PC-3 (cell line): Measurements from ENCODE around the gene TMEM106A. TPM values are rescaled to one million over a fixed set of nuclear protein-coding genes. Genes with fewer than 3 reads are reported as not detected.

Source experiments
- ATAC-seq: fragments of 200-7000 bp; cut with Tn5 transposase; 2 replicates; pipeline ENCODE4 v1.9.1; 2020; ENCODE audit warnings: mild to moderate bottlenecking, moderate library complexity
- BruUV-seq: library from RNA; stranded (reverse); fragments of 400-500 nt; replicated peaks from 2 replicates; lab custom pipeline; 2021; lab: Mats Ljungman, UMichigan
- CTCF ChIA-PET: fragments of 300-600 bp; sonication (Branson Sonifier 250); formaldehyde crosslinking; loops from one replicate; lab custom pipeline; 2022; ENCODE audit warnings: antibody characterized with exemption; lab: Charles Lee
- POLR2A ChIA-PET: fragments of 300-600 bp; sonication (Branson Sonifier 250); formaldehyde crosslinking; loops from one replicate; lab custom pipeline; 2022; ENCODE audit warnings: antibody characterized with exemption; ENCODE audit not compliant: unreplicated experiment; lab: Charles Lee
- DNase-seq: peaks from one replicate; pipeline ENCODE4 v3.0.0-alpha.2; 2015
- H2AFZ ChIP-seq: fragments of 300-600 bp; sonication (generic); 2 replicates; pipeline ENCODE4 v1.6.0; 2016; ENCODE audit warnings: antibody characterized with exemption, low read length
- H3F3A ChIP-seq: fragments of 300-600 bp; sonication (generic); one replicate; pipeline ENCODE4 v1.6.0; 2017; ENCODE audit warnings: antibody characterized with exemption, low read length, control low read depth, mild to moderate bottlenecking; ENCODE audit not compliant: unreplicated experiment
- H3K27ac ChIP-seq: fragments of 300-600 bp; sonication (generic); 2 replicates; pipeline ENCODE4 v1.5.1; 2016; ENCODE audit warnings: mild to moderate bottlenecking, low read length
- H3K27me3 ChIP-seq: fragments of 300-600 bp; sonication (generic); 2 replicates; pipeline ENCODE4 v1.6.1; 2016; ENCODE audit warnings: low read length, mixed read lengths
- H3K36me3 ChIP-seq: fragments of 300-600 bp; sonication (generic); 2 replicates; pipeline ENCODE4 v1.6.1; 2016; ENCODE audit warnings: low read depth, mixed run types, low read length, mixed read lengths
- H3K4me1 ChIP-seq: fragments of 300-600 bp; sonication (generic); 2 replicates; pipeline ENCODE4 v1.5.1; 2016; ENCODE audit warnings: low read length; ENCODE audit not compliant: insufficient read depth
- H3K4me2 ChIP-seq: fragments of 300-600 bp; sonication (generic); 2 replicates; pipeline ENCODE4 v1.6.0; 2016; ENCODE audit warnings: low read length
- H3K4me3 ChIP-seq: fragments of 300-600 bp; sonication (generic); 2 replicates; pipeline ENCODE4 v1.5.1; 2016; ENCODE audit warnings: mild to moderate bottlenecking, low read length, mixed read lengths
- H3K79me2 ChIP-seq: fragments of 300-600 bp; sonication (generic); 2 replicates; pipeline ENCODE4 v1.6.1; 2017; ENCODE audit warnings: low read length, mixed read lengths
- H3K9ac ChIP-seq: fragments of 300-600 bp; sonication (generic); 2 replicates; pipeline ENCODE4 v1.6.0; 2016; ENCODE audit warnings: mild to moderate bottlenecking, low read length
- H3K9me2 ChIP-seq: fragments of 300-600 bp; sonication (generic); replicated peaks from 2 replicates; pipeline ENCODE4 v1.6.1; 2016; ENCODE audit warnings: mixed run types, low read length, mixed read lengths
- H3K9me3 ChIP-seq: fragments of 300-600 bp; sonication (generic); 2 replicates; pipeline ENCODE4 v1.6.1; 2016; ENCODE audit warnings: low read length, mixed read lengths
- H4K20me1 ChIP-seq: fragments of 300-600 bp; sonication (generic); 2 replicates; pipeline ENCODE4 v1.6.1; 2016; ENCODE audit warnings: low read length, mixed read lengths
- EZH2 ChIP-seq: fragments of 300-600 bp; sonication (generic); IDR thresholded peaks from one replicate; pipeline ENCODE4 v1.6.1; 2017; ENCODE audit warnings: antibody characterized with exemption, mild to moderate bottlenecking, low read length; ENCODE audit not compliant: unreplicated experiment
- EZH2phosphoT487 ChIP-seq: fragments of 300-600 bp; sonication (generic); IDR thresholded peaks from 2 replicates; pipeline ENCODE4 v1.6.1; 2018; ENCODE audit warnings: mild to moderate bottlenecking, antibody characterized with exemption, low read length, borderline replicate concordance
- intact Hi-C: fragments of 100-400 bp; cut with micrococcal nuclease; formaldehyde crosslinking; loops from 2 replicates; pipeline ENCODE4 v1.9.0; 2023
- total RNA-seq: library from RNA; depleted of rRNA; stranded (reverse); fragments of >200 nt; gene quantifications from 2 replicates; pipeline ENCODE4 v1.2.3, GENCODE V29; 2014
- TF ChIP-seq, protein P1 (sequence below): fragments of 300-600 bp; sonication (generic); conservative IDR thresholded peaks from 2 replicates; pipeline ENCODE4 v1.5.1; 2017; ENCODE audit warnings: antibody characterized with exemption, low read depth, mild to moderate bottlenecking, low read length

Gene TMEM106A
- total RNA-seq, 1 experiment from 2014 or later, result not detected

DNA sequence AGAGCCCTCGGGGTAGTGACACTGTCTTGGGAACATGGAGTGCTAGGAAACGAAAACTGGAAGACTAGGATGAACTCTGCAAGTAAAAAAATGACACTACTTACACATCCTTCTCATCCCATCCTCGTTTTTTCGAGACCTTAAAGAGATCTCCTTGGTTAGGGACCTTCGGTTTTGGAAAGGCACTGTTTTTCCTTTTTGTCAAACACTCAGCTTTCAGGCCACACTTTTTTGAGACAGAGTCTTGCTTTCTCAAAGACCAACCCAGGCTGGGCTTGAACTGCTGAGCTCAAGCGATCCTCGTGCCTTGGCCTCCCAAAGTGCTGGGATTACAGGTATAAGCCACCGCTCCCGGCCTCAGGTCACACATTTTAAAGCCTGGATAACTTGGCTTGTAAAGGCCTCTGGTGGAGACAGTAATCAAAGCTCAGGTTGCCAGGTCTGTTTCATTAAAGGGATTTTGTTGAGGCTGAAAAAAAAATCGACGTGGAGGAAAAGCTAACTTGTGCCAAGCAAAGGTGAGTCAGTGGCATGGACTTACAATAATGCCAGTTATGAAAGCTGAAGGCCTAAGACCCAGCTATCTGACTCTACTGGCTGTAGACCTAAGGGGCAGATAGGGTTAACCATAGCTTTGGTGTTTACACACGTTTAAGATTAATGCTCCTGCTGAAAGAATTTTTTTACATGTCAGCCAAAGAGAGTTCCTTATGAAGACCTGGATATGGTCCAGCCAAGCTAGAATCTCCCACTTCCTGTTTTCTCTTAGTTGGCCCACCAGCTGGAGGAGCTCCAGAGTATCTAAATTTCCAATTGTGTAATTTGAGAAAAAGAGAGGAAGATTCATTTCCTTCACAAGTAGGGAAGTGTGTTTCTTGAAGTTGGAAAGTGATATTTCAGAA, 39.8 kb upstream of the TMEM106A start:
- DNase-seq (peak; percentile 83), ATAC-seq (peak; percentile 5; the same call in 1 of the 2 replicates)
- POLR2A ChIA-PET, result interaction anchor here (0.6 to 0.9 kb wide), 4 partner anchors 144 to 196 kb away, joined by 4 to 8 read pairs (median 4); no protein-coding TSS in a partner anchor
- H4K20me1 ChIP-seq, result no peaks in the 10 kb centered on the region
- intact Hi-C loops, result loop anchor here (2.0 kb wide), 1 partner anchor 147 kb away; the partner anchor contains the start of gene RND2
- H3K9ac ChIP-seq, result peak overlapping the region; percentile 89
- no peak for TF ChIP-seq EZH2phosphoT487
- TF ChIP-seq, protein P1, sequence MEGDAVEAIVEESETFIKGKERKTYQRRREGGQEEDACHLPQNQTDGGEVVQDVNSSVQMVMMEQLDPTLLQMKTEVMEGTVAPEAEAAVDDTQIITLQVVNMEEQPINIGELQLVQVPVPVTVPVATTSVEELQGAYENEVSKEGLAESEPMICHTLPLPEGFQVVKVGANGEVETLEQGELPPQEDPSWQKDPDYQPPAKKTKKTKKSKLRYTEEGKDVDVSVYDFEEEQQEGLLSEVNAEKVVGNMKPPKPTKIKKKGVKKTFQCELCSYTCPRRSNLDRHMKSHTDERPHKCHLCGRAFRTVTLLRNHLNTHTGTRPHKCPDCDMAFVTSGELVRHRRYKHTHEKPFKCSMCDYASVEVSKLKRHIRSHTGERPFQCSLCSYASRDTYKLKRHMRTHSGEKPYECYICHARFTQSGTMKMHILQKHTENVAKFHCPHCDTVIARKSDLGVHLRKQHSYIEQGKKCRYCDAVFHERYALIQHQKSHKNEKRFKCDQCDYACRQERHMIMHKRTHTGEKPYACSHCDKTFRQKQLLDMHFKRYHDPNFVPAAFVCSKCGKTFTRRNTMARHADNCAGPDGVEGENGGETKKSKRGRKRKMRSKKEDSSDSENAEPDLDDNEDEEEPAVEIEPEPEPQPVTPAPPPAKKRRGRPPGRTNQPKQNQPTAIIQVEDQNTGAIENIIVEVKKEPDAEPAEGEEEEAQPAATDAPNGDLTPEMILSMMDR, result peak; percentile 41; the same call in 1 of the 2 replicates
- TSS peak; percentile 82 for BruUV-seq
- no peaks in the 10 kb centered on the region for H3K9me2 ChIP-seq
- peak overlapping the region; percentile 93 for H3K4me2 ChIP-seq
- H3K79me2 ChIP-seq, result peaks cover 43% of the 10 kb centered on the region
- CTCF ChIA-PET, result interaction anchor here (0.7 to 0.8 kb wide), 2 partner anchors 43 to 148 kb away, joined by 4 read pairs; no protein-coding TSS in a partner anchor
- H3K27ac ChIP-seq, result peak overlapping the region; percentile 73
- peak overlapping the region; percentile 90 for H3K4me3 ChIP-seq
- H3K4me1 ChIP-seq, result peaks cover 11% of the 10 kb centered on the region
- H3K27me3 ChIP-seq, result no peaks in the 10 kb centered on the region
- peak overlapping the region; percentile 77 for H2AFZ ChIP-seq
- peaks cover 5% of the 10 kb centered on the region for H3F3A ChIP-seq
- no peaks in the 10 kb centered on the region for H3K36me3 ChIP-seq
- H3K9me3 ChIP-seq, result no peaks in the 10 kb centered on the region

DNA sequence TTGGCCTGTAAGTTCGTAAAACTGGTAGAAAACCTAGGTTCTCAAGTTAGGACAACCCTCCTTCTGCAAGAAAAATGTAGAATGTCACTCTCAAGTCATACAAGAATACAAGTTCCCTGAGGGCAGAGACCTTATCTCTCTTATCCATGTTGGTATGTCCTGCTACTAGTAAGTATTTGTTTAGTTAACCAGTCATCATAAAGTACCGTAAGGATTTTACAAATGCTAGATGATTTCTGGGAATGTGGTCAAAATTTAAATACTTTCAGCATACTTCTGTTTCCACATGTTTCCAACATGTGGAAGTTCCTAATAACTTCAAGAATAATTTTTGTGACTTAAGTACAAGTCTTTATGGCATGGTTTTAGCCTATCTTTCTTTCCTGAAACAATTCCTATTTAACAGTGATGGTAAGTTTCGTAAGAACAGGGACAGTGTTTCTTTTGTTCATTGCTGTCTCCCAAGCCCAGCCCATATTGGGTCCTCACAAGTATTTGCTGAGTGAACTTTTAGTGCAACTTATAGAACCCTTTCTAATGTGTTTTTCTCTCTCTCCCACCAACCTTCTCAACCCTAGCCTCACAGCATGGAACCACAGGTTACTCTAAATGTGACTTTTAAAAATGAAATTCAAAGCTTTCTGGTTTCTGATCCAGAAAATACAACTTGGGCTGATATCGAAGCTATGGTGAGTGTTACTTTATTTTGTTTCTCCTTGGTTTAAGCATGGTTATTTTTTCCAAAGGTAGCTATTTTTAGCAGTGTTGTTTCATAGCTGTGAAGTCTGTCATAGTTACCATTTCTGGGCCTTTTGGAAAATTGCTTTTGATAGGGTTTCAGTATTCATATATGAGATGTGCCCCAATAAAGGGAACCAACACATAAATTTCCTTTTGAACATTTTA, 36.2 kb upstream of the TMEM106A start:
- Histone ChIP-seq H3K4me2 (no peak overlapping the region), H3K27ac (no peak overlapping the region), H3K79me2 (peaks cover 21% of the 10 kb centered on the region), H3K9ac (no peak overlapping the region), H2AFZ (no peak overlapping the region), H4K20me1 (no peaks in the 10 kb centered on the region), H3F3A (peaks cover 5% of the 10 kb centered on the region), H3K9me3 (no peaks in the 10 kb centered on the region), H3K9me2 (no peaks in the 10 kb centered on the region), H3K4me3 (no peak overlapping the region), H3K36me3 (no peaks in the 10 kb centered on the region; the same call in 1 of the 2 replicates), H3K4me1 (peaks cover 11% of the 10 kb centered on the region), H3K27me3 (no peaks in the 10 kb centered on the region)
- ChIA-PET POLR2A (interaction anchor here (0.6 kb wide), 1 partner anchor 20 kb away, joined by 6 read pairs; no protein-coding TSS in a partner anchor), CTCF (no interaction called here)
- ATAC-seq, result no peak
- DNase-seq, result peak; percentile 32
- no TSS peak for BruUV-seq
- TF ChIP-seq EZH2phosphoT487 (no peak), EZH2 (no peak)
- TF ChIP-seq, protein P1, result no peak
- intact Hi-C loops, result no loop called here
